ENCODE results near the gene TBC1D14. TPM values are rescaled to one million over a fixed set of nuclear protein-coding genes. Genes with fewer than 3 reads are reported as not detected.

The TBC1D14 gene
- total and polyA plus RNA-seq, 9 of the 15 experiments (the other 6 are each of a cell fraction or from before 2014, with no cell fraction given): 2.1 to 59.6 (median 44.8) TPM

DNA sequence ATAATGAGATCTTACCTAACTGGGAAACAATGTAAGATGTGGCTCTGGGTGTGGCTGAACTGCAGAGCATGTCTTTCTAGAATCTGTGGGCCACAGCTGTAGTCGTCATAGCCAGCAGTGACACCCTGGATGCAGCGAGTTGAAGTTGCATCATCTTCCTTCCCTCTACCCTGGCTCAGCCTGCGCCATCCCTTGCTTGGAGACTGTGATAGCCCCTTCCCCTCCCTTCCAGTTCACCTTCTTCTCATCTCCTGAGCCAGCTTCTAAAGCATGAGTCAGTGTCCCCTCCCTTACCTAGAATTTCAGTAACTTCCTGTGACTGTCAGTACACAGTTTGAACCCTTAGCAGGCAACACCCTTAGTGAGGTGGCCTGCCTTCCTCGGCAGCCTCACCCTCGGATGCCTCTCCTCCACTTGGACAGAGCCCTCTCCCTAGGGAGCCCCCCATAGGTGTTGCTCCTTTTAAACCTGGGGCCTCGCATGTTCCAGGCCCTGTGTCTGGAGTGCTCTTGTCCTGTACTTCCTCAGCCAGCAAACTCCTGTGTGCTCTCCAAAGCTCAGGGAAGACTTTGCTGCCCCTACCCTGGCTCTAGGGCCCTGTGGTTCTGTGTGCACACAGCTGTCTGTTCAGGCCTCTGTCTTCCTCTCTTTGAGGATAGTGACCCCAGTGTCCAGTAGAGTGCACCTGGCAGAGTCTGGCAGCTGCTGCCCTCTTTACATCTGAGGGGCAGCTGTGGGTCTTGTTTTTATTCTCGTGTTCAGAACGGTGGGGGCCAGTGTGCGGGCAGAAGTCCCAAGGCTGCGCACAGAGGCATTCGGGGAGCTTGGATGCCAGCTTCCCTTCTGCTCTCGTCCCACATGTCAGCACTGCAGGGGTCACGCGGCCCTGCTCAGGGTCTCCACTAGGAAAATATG, 89.8 kb downstream of the TBC1D14 start (continued):
- TF ChIP-seq, protein P1, sequence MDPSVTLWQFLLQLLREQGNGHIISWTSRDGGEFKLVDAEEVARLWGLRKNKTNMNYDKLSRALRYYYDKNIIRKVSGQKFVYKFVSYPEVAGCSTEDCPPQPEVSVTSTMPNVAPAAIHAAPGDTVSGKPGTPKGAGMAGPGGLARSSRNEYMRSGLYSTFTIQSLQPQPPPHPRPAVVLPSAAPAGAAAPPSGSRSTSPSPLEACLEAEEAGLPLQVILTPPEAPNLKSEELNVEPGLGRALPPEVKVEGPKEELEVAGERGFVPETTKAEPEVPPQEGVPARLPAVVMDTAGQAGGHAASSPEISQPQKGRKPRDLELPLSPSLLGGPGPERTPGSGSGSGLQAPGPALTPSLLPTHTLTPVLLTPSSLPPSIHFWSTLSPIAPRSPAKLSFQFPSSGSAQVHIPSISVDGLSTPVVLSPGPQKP (CRISPR knock-in tag; IDR thresholded peaks at IDR 0.05): no peak
- no peak for TF ChIP-seq MEF2A (IDR thresholded peaks at IDR 0.05; ENCODE audit: control insufficient read depth, low read depth, low read length)
- no peak for TF ChIP-seq FOS (IDR thresholded peaks at IDR 0.05; ENCODE audit: extremely low read depth, insufficient read length)
- TF ChIP-seq CTBP1 (IDR thresholded peaks at IDR 0.05; ENCODE audit: borderline replicate concordance): peak; percentile 83
- TF ChIP-seq BACH1 (tag; IDR thresholded peaks at IDR 0.05): no peak
- TF ChIP-seq RBM15 (IDR thresholded peaks at IDR 0.05; ENCODE audit: insufficient read depth, low read length): no peak
- no peak for TF ChIP-seq ZNF766 (CRISPR knock-in tag; conservative IDR thresholded peaks at IDR 0.05)
- no peak for TF ChIP-seq MXI1 (IDR thresholded peaks at IDR 0.05; ENCODE audit: low read depth, low read length)
- no peak for TF ChIP-seq NR2C2 (CRISPR knock-in tag; IDR thresholded peaks at IDR 0.05)
- no peak for TF ChIP-seq NR2C2 (tag; IDR thresholded peaks at IDR 0.05)
- TF ChIP-seq RBM34 (IDR thresholded peaks at IDR 0.05; ENCODE audit: borderline replicate concordance, insufficient read depth, low read length): no peak
- TF ChIP-seq KLF1 (tag; IDR thresholded peaks at IDR 0.05): no peak
- no peak for TF ChIP-seq ZNF785 (CRISPR knock-in tag; IDR thresholded peaks at IDR 0.05)
- TF ChIP-seq MYBL2 (IDR thresholded peaks at IDR 0.05; ENCODE audit: low read depth): no peak
- TF ChIP-seq MYBL2 (CRISPR knock-in tag; IDR thresholded peaks at IDR 0.05; ENCODE audit: borderline replicate concordance): no peak
- TF ChIP-seq TRIM24 (IDR thresholded peaks at IDR 0.05): peak in 1 of 2 experiments; percentile 77; a peak in 1 of 4 replicates
- no peak for TF ChIP-seq TOE1 (IDR thresholded peaks at IDR 0.05; ENCODE audit: borderline replicate concordance)
- TF ChIP-seq TOE1 (CRISPR knock-in tag; IDR thresholded peaks at IDR 0.05; ENCODE audit: borderline replicate concordance, low read depth): no peak
- TF ChIP-seq, protein P2, sequence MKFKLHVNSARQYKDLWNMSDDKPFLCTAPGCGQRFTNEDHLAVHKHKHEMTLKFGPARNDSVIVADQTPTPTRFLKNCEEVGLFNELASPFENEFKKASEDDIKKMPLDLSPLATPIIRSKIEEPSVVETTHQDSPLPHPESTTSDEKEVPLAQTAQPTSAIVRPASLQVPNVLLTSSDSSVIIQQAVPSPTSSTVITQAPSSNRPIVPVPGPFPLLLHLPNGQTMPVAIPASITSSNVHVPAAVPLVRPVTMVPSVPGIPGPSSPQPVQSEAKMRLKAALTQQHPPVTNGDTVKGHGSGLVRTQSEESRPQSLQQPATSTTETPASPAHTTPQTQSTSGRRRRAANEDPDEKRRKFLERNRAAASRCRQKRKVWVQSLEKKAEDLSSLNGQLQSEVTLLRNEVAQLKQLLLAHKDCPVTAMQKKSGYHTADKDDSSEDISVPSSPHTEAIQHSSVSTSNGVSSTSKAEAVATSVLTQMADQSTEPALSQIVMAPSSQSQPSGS (CRISPR knock-in tag; IDR thresholded peaks at IDR 0.05): no peak
- TF ChIP-seq, protein P3, sequence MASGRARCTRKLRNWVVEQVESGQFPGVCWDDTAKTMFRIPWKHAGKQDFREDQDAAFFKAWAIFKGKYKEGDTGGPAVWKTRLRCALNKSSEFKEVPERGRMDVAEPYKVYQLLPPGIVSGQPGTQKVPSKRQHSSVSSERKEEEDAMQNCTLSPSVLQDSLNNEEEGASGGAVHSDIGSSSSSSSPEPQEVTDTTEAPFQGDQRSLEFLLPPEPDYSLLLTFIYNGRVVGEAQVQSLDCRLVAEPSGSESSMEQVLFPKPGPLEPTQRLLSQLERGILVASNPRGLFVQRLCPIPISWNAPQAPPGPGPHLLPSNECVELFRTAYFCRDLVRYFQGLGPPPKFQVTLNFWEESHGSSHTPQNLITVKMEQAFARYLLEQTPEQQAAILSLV (tag; IDR thresholded peaks at IDR 0.05): peak; percentile 86
- no peak for TF ChIP-seq SPI1 (IDR thresholded peaks at IDR 0.05; ENCODE audit: borderline replicate concordance, low read depth, low read length)
- TF ChIP-seq ATF7 (IDR thresholded peaks at IDR 0.05): peak; percentile 88
- TF ChIP-seq NR1H2 (CRISPR knock-in tag; IDR thresholded peaks at IDR 0.05): no peak
- no peak for TF ChIP-seq ZNF316 (IDR thresholded peaks at IDR 0.05)
- TF ChIP-seq ZKSCAN8 (CRISPR knock-in tag; IDR thresholded peaks at IDR 0.05): no peak
- TF ChIP-seq ZNF121 (CRISPR knock-in tag; conservative IDR thresholded peaks at IDR 0.05): no peak
- no peak for TF ChIP-seq CREBBP (IDR thresholded peaks at IDR 0.05; ENCODE audit: low read depth, low read length)
- no peak for TF ChIP-seq POLR2H (tag; IDR thresholded peaks at IDR 0.05; ENCODE audit: low read depth)

Measured in K562 (cell line).